NCI-H2107 treated with DMSO at 0.1 percent for 48 hours (cell line): ENCODE data around the gene RPS6KA2.

ENCODE experiments used
- DNase-seq: peaks from one replicate; lab custom pipeline; 2025; ENCODE audit not compliant: unreplicated experiment; lab: John Stamatoyannopoulos, UW

Gene RPS6KA2

GRCh38 chr6:166627033-166627874 lies at the start of gene RPS6KA2:
TSS of gene RPS6KA2 (minus strand) at chr6:166627251. CDS start at chr6:166627019, 232 bp downstream.
- peak; percentile 97 for DNase-seq

- DNase-seq = no peak
Observed at GRCh38 chr6:166676270-166676860, 49.3 kb upstream of the RPS6KA2 start.

- DNase-seq = no peak
Observed at GRCh38 chr6:166675736-166676135, 48.7 kb upstream of the RPS6KA2 start.

- DNase-seq = no peak
Observed at GRCh38 chr6:166673309-166673708, 46.3 kb upstream of the RPS6KA2 start.

- no peak for DNase-seq
Observed at GRCh38 chr6:166672624-166673206, 45.7 kb upstream of the RPS6KA2 start.

- DNase-seq = no peak
Observed at GRCh38 chr6:166672146-166672545, 45.1 kb upstream of the RPS6KA2 start.

- DNase-seq = no peak
Observed at GRCh38 chr6:166671434-166672081, 44.5 kb upstream of the RPS6KA2 start.

- no peak for DNase-seq
Observed at GRCh38 chr6:166670894-166671293, 43.8 kb upstream of the RPS6KA2 start.

- no peak for DNase-seq
Observed at GRCh38 chr6:166670013-166670412, 43.0 kb upstream of the RPS6KA2 start.

GRCh38 chr6:166667796-166668610 lies 41.0 kb upstream of the RPS6KA2 start:
- no peak for DNase-seq

GRCh38 chr6:166664135-166664534 lies 37.1 kb upstream of the RPS6KA2 start:
- no peak for DNase-seq

GRCh38 chr6:166663568-166663967 lies 36.5 kb upstream of the RPS6KA2 start:
- no peak for DNase-seq

- DNase-seq = no peak
Observed at GRCh38 chr6:166662690-166663089, 35.6 kb upstream of the RPS6KA2 start.

GRCh38 chr6:166661327-166662085 lies 34.5 kb upstream of the RPS6KA2 start:
- no peak for DNase-seq

- no peak for DNase-seq
Observed at GRCh38 chr6:166660157-166660688, 33.2 kb upstream of the RPS6KA2 start.

- DNase-seq = no peak
Observed at GRCh38 chr6:166659581-166659980, 32.5 kb upstream of the RPS6KA2 start.

GRCh38 chr6:166658792-166659150 lies 31.7 kb upstream of the RPS6KA2 start:
- DNase-seq = no peak

GRCh38 chr6:166658115-166658791 lies 31.2 kb upstream of the RPS6KA2 start:
- DNase-seq = no peak

GRCh38 chr6:166657531-166657930 lies 30.5 kb upstream of the RPS6KA2 start:
- no peak for DNase-seq
